OCI-LY1 (cell line): ENCODE measurements around the gene ADAM19.

Source experiments
- EZH2 ChIP-seq: fragments of 200-600 bp; sonication (generic), shearing (Covaris generic); IDR thresholded peaks from 2 replicates; pipeline ENCODE4 v1.8.0; 2017; ENCODE audit warnings: borderline replicate concordance, mixed run types, mild to moderate bottlenecking, antibody characterized with exemption, low read length, moderate library complexity, mixed read lengths
- TF ChIP-seq, protein P1 (sequence below): fragments of 200-600 bp; sonication (generic), shearing (Covaris generic); IDR thresholded peaks from 2 replicates; pipeline ENCODE4 v1.5.1; 2017; ENCODE audit warnings: mild to moderate bottlenecking, antibody characterized with exemption, low read length, moderate library complexity, mixed read lengths

DNA sequence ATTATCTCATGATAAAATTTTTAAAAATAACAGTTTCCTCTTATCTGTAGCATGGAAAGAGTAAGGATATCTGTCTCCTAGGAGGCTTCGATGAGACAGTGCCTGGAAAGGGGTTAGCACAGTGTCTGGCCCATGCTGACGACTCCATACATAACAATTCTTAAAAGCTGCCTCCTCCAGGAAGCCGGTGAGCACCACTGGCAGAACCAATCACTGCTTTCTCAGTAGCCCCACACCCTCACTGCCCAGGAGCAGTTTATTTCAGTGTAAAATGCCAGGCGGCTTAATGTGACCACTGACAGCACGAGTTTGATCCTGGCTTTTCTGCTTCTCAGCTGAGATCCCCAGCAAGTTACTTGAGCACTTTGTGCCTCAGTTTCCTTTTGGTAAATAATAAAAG is 116.7 kb downstream of the ADAM19 start:
- TF ChIP-seq, protein P1, sequence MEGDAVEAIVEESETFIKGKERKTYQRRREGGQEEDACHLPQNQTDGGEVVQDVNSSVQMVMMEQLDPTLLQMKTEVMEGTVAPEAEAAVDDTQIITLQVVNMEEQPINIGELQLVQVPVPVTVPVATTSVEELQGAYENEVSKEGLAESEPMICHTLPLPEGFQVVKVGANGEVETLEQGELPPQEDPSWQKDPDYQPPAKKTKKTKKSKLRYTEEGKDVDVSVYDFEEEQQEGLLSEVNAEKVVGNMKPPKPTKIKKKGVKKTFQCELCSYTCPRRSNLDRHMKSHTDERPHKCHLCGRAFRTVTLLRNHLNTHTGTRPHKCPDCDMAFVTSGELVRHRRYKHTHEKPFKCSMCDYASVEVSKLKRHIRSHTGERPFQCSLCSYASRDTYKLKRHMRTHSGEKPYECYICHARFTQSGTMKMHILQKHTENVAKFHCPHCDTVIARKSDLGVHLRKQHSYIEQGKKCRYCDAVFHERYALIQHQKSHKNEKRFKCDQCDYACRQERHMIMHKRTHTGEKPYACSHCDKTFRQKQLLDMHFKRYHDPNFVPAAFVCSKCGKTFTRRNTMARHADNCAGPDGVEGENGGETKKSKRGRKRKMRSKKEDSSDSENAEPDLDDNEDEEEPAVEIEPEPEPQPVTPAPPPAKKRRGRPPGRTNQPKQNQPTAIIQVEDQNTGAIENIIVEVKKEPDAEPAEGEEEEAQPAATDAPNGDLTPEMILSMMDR: no peak
- no peak for TF ChIP-seq EZH2
